Measurements from ENCODE around the gene OGDH.
A peak's percentile ranks its signal among the peaks of the same experiment; 100 is the strongest.
"Not testable (repeated sequence)": the region's sequence is repeated elsewhere in the genome, so short reads cannot be mapped to it uniquely, and the experiment has no call there.

The OGDH gene

DNA sequence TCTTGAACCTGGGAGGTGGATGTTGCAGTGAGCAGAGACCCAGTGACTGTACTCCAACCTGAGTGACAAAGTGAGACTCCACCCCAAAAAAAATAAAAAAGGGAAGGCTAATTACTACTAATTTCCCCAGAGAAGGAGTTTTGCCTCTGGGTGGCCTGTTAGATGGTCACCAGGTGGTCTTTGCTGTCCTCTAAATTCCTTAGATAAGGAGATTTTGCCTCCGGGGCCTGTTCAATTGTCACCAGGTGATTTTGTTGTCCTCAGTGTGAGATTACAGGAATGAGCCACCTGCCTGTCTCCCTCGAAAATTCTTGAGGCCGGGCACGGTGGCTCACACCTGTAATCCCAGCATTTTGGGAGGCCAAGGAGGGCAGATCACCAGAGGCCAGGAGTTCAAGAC lies 117.8 kb downstream of the OGDH start:
- H3K4me1 Mint-ChIP-seq = no peaks in the 10 kb centered on the region
- H3K27me3 Mint-ChIP-seq = no peaks in the 10 kb centered on the region
- H3K36me3 Mint-ChIP-seq (ENCODE audit: low read depth) = peaks cover 2% of the 10 kb centered on the region
- ATAC-seq = no peak
- peaks cover 12% of the 10 kb centered on the region for H3K9me3 Mint-ChIP-seq
- DNase-seq = no peak
- H3K27ac Mint-ChIP-seq = no peak overlapping the region
- no peak overlapping the region for H3K4me3 Mint-ChIP-seq

DNA sequence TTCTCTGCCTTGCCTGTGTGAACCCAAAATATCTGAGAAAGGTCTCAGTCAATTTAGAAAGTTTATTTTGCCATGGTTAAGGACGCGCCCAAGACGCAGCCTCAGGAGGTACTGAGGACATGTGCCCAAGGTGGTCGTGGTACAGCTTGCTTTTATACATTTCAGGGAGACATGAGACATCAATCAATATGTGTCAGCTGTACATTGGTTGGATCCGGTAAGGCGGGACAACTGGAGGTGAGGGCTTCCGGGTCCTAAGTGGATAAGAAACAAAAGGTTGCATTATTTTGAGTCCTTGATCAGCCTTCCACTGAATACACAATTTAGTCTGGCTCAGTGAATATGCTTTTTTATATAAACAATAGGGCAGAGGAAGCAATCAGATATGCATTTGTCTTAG lies 119.8 kb downstream of the OGDH start:
- H3K4me1 Mint-ChIP-seq; H3K9me3 Mint-ChIP-seq; H3K27me3 Mint-ChIP-seq; H3K4me3 Mint-ChIP-seq; H3K36me3 Mint-ChIP-seq (ENCODE audit: low read depth); DNase-seq; ATAC-seq; H3K27ac Mint-ChIP-seq: not testable (repeated sequence)

DNA sequence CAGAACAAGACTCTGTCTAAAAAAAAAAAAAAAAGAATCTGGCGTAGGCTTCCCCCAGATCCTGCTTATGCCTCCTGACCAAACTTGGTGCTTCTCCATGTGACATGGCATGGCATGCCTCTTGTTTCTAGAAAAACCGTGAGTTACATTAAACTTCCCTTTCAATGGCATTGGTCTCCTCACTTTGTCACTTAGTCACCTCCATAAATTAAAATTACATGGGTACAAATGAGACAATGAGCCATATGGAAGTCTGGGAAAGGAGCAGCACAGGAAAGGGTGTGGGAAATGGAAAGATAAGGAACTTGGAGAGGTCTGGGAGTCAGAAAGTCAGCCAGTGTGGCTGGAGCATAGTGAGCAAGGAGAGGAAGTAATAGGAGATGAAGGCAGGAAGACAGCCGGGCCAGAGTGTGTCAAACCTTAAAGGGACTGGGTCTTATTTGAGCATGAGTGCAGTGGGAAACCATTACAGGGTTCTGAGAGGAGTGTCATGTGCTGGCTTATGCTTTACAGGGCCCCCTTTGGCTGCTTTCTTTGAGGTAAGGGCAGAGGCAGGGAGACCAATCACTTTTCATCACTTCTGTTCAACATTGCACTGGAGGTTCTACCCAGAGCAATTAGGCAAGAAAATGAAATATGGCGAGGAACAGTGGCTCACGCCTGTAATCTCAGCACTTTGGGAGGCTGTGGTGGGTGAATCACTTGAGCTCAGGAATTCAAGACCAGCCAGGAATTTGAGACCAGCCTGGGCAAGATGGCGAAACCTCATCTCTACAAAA lies 120.9 kb downstream of the OGDH start:
- Mint-ChIP-seq H3K4me1 (peaks cover 3% of the 10 kb centered on the region), H3K27me3 (peaks cover 3% of the 10 kb centered on the region), H3K36me3 (ENCODE audit: low read depth) (no peaks in the 10 kb centered on the region), H3K9me3 (no peaks in the 10 kb centered on the region), H3K27ac (no peak overlapping the region), H3K4me3 (no peak overlapping the region)
- ATAC-seq = no peak
- DNase-seq = no peak

DNA sequence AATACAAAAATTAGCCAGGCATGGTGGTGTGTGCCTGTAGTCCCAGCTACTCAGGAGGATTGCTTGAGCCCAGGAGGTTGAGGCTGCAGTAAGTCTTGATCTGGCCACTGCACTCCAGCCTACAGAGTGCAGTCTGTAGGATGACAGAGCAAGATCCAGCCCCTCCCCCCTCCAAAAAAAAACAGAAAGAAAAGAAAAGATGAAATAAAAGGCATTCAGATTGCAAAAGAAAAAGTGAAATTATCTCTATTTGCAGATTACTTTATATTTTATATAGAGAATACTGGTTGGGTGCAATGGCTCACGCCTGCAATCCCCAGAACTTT lies 121.5 kb downstream of the OGDH start:
- no peak for ATAC-seq
- DNase-seq = no peak

DNA sequence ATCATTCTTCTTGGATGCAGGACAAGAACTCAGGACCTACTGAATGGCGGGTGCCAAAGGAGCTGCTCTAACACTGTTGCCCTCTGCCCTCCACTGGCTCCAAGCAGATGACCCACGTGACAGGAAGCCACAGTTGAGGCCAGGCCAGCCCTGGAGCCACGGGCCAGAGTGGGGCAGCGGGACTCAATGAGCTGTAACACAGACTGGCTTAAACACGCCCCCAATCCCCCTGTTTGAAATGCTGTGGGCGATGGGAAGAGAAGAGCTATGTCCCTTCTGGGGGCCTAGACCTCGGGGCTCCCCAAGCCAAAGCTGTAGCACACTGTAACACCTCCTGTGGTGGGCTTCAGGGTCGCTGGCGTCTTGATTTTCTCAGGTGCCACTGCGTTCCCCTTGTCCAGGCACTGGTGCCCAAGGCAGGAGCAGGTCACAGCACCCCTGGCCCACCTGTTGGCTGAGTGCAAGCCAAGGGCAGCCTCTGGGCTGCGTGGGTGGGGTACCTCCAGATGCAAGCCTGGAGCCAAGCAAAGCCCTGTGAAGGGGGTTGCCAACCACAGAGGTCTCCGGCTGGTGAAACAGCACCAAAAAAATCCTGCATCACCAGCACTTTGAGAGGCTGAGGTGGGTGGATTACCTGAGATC lies 123.6 kb downstream of the OGDH start:
- no peaks in the 10 kb centered on the region for H3K9me3 Mint-ChIP-seq
- ATAC-seq (peak; percentile 35), DNase-seq (no peak)
- peaks cover 3% of the 10 kb centered on the region for H3K27me3 Mint-ChIP-seq
- H3K27ac Mint-ChIP-seq = no peak overlapping the region
- no peaks in the 10 kb centered on the region for H3K36me3 Mint-ChIP-seq (ENCODE audit: low read depth)
- H3K4me1 Mint-ChIP-seq = peaks cover 18% of the 10 kb centered on the region
- H3K4me3 Mint-ChIP-seq = no peak overlapping the region

More for the DNA sequence above, 121.5 kb downstream of the OGDH start:
- peaks cover 3% of the 10 kb centered on the region for H3K27me3 Mint-ChIP-seq
- H3K27ac Mint-ChIP-seq = no peak overlapping the region
- H3K4me1 Mint-ChIP-seq = peaks cover 5% of the 10 kb centered on the region
- no peak overlapping the region for H3K4me3 Mint-ChIP-seq
- H3K9me3 Mint-ChIP-seq = no peaks in the 10 kb centered on the region
- H3K36me3 Mint-ChIP-seq (ENCODE audit: low read depth) = no peaks in the 10 kb centered on the region

DNA sequence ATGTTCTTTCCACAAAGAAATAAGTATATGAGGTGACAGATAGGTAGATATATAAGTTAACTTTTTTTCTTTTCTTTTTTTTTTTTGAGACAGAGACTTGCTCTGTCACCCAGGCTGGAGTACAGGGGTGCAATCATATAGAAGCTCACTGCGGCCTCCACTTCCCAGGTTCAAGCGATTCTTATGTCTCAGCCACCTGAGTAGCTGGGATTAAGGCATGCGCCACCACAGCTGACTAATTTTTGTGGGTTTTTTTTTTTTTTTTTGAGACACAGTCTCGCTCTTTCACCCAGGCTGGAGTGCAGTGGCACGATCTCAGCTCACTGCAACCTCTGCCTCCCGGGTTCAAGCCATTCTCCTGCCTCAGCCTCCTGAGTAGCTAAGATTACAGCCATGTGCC lies 126.5 kb downstream of the OGDH start:
- not testable (repeated sequence) for H3K4me3 Mint-ChIP-seq; H3K27me3 Mint-ChIP-seq; H3K27ac Mint-ChIP-seq; H3K36me3 Mint-ChIP-seq (ENCODE audit: low read depth); H3K9me3 Mint-ChIP-seq; ATAC-seq; DNase-seq
- H3K4me1 Mint-ChIP-seq = peaks cover 32% of the 10 kb centered on the region

DNA sequence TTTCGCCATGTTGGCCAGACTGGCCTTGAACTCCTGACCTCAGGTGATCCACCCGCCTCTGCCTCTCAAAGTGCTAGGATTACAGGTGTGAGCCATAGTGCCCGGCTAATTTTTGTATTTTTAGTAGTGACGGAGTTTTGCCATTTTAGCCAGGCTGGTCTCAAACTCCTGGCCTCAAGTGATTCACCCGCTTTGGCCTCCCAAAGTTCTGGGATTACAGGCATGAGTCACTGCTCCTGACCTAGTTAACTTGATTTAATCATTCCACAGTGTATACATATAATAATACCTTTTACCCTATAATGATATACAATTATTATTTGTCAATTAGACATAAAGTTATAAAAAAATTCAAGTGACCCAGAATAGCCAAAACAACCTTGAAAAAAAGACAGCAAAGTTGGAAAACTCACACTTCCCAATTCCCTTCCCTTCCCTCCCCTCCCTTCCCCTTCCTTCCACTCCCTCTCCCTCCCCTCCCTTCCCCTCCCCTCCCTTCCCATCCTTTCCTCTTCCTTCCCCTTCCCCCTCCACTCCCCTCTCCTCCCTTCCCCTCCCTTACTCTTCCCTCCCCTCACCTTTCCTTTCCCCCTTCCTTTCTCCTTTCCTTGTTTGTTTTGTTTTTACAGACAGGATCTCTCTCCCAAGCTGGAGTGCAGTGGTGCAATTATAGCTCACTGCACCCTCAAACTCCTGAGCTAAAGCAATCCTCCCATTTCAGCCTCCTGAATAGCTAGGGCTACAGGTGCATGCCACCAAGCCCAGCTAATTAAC lies 127.5 kb downstream of the OGDH start:
- Mint-ChIP-seq H3K4me1 (peaks cover 36% of the 10 kb centered on the region), H3K9me3 (no peaks in the 10 kb centered on the region), H3K36me3 (ENCODE audit: low read depth) (no peaks in the 10 kb centered on the region), H3K4me3 (no peak overlapping the region), H3K27ac (no peak overlapping the region), H3K27me3 (peaks cover 3% of the 10 kb centered on the region)
- ATAC-seq (no peak), DNase-seq (no peak)

DNA sequence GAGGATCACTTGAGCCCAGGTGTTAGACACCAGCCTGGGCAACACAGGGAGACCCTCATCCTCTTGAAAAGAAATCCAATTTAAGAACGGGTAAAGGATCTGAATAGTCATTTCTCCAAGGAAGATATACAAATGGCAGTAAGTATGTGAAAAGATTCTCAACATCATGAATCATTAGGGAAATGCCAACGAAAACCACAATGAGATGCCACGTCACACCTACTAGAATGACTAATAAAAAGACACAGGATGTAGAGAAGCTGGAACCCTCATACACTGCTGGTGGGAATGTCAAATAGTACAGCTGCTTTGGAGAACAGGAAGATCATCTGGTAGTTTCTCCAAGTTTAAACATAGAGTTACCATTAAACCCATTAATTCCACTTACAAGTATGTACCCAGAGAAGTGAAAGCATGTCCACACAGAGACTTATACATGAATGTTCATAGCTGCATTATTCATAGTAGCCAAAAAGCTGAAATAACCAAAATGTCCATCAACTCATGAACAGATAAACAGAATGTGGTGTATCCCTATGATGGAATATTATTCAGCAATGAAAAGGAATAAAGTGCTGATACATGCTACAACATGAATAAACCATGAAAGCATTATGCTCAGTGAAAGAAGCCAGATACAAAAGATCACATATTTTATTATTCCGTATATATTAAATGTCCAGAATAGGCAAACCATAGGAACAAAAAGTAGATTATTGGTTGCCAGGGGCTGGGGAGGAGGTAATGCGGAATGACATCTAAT lies 129.2 kb downstream of the OGDH start:
- ATAC-seq (peak; percentile 89), DNase-seq (peak; percentile 50)
- Mint-ChIP-seq H3K27me3 (no peaks in the 10 kb centered on the region), H3K4me3 (peak overlapping the region; percentile 1), H3K9me3 (no peaks in the 10 kb centered on the region), H3K4me1 (peaks cover 32% of the 10 kb centered on the region), H3K36me3 (ENCODE audit: low read depth) (no peaks in the 10 kb centered on the region), H3K27ac (peak overlapping the region; percentile 48)

DNA sequence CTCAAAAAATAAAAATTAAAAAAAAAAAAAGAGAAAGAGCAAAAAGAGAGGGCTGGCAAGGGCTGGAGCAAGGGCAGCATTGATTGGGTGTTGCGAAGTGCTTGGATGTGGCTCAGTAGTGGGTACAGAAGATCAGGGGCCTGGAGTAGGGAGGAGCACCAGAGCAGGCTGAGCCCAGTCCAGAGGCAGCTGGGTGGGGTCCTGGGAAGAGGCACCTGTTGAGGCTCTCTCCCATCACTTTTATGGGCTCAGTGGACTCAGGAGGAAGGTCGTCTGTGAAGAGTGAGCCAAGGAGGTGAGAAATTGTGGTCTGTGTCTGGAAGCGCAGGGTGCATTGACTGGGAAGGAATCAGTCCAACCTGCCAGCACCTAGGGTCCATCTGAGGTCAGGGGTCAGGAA lies 130.5 kb downstream of the OGDH start:
- H3K27me3 Mint-ChIP-seq = no peaks in the 10 kb centered on the region
- no peak overlapping the region for H3K4me3 Mint-ChIP-seq
- no peak for DNase-seq
- peaks cover 32% of the 10 kb centered on the region for H3K4me1 Mint-ChIP-seq
- no peak overlapping the region for H3K27ac Mint-ChIP-seq
- H3K9me3 Mint-ChIP-seq = no peaks in the 10 kb centered on the region
- H3K36me3 Mint-ChIP-seq (ENCODE audit: low read depth) = no peaks in the 10 kb centered on the region
- ATAC-seq = no peak

DNA sequence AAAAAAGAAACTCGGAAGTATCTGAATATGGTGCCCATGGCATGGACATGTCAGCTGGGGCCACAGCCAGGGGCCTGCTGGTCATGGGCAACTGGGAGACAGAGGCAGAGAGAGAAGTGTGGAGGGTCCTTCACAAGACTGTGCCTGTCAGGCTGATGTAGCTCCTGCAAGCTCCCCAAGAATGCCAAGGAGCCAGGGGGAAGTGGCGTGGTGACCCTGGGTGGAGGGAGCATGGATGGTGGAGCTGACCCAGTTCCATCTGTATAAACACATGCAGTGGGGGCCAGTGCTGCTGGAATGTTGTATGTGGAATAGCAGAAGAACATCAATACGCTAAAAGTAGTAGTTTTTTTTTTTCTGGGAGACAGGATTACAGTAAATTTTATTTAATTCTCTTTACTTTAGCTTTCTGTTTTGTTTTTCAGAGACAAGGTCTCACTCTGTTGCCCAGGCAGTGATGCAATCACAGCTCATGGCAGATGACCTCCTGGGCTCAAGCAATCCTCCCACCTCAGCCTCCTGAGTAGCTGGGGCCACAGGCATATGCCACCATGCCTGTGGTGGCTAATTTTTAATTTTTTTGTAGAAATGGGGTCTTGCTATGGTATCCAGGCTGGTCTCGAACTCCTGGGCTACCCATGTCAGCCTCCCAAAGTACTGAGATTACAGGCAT lies 131.8 kb downstream of the OGDH start:
- Mint-ChIP-seq H3K4me1 (peaks cover 31% of the 10 kb centered on the region), H3K27ac (no peak overlapping the region), H3K27me3 (no peaks in the 10 kb centered on the region), H3K9me3 (no peaks in the 10 kb centered on the region), H3K4me3 (no peak overlapping the region), H3K36me3 (ENCODE audit: low read depth) (no peaks in the 10 kb centered on the region)
- no peak for DNase-seq
- no peak for ATAC-seq

DNA sequence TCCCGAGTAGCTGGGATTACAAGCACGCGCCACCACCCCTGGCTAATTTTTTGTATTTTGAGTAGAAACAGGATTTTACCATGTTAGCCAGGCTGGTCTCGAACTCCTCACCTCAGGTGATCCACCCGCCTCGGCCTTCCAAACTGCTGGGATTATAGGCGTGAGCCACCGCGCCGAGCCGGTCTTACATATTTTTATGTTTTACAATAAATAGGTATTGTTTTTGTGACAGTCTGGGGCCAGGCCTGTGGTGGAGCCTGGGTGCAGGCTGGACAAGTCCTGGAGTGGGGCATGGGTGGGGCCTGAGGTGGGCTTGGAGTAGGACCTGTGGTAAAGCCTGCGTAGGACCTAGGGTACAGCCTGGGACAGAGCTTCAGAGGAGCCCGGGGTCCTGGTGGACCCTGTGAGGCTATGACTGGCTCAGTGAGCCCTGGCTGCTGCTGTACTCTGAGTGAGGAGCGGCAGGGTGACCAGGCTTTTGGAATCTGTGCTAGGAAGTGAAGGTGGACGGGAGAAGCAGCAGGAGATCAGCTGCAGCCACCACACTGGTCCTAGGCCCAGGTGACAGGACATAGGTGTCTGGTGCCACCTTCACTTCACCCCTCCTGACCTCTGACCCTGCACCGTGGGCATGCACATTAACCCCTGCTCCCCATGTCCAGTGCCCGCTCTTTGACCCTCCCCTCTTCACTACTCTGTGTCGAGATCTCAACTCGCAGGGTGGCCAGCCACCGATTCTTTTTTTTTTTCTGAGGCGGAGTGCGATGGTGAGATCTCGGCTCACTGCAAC lies 132.6 kb downstream of the OGDH start:
- DNase-seq (no peak), ATAC-seq (no peak)
- no peaks in the 10 kb centered on the region for H3K9me3 Mint-ChIP-seq
- peaks cover 28% of the 10 kb centered on the region for H3K4me1 Mint-ChIP-seq
- no peak overlapping the region for H3K27ac Mint-ChIP-seq
- no peaks in the 10 kb centered on the region for H3K36me3 Mint-ChIP-seq (ENCODE audit: low read depth)
- no peak overlapping the region for H3K4me3 Mint-ChIP-seq
- H3K27me3 Mint-ChIP-seq = no peaks in the 10 kb centered on the region

DNA sequence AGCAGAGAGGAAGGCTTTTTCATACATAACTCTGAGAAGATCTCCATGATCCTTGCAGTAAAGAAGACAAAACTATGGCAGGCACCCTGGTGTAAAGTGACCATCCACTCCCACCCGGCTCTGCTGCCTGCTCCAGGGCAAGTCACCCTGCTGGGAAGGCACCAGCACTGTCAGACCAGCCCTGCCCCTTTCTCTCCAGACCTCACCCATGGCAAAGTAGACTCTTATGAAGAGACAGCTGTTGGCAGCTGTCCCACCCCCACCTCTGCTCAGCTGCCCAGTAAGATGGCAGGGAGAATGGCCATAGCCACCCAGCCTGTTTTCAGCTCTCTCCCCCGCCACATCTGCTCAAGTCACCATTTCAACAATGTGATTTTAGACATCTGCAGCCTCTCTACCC lies 133.6 kb downstream of the OGDH start:
- peaks cover 18% of the 10 kb centered on the region for H3K4me1 Mint-ChIP-seq
- H3K27ac Mint-ChIP-seq = no peak overlapping the region
- ATAC-seq (no peak), DNase-seq (no peak)
- H3K9me3 Mint-ChIP-seq = no peaks in the 10 kb centered on the region
- H3K27me3 Mint-ChIP-seq = no peaks in the 10 kb centered on the region
- no peaks in the 10 kb centered on the region for H3K36me3 Mint-ChIP-seq (ENCODE audit: low read depth)
- no peak overlapping the region for H3K4me3 Mint-ChIP-seq

DNA sequence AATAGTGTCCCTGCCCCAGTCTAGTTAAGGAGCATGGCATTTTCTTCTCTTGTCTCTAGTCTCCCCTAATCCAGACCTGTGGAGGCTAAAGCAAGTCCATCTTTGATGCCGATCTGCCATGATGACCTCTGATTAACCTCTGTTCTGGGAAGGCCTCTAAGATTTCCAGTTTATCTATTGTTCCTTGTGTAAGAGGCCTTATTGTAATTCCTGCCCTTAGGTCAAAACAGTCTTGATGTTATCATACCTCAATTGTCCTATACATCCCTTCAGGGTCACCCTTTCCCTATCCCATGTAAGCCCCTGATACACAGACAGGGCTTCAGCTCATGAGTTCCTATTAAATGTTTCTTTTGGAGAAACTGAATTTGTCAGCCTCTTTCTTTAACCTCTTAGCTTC lies 137.3 kb downstream of the OGDH start:
- no peaks in the 10 kb centered on the region for H3K9me3 Mint-ChIP-seq
- H3K4me3 Mint-ChIP-seq = no peak overlapping the region
- no peak for DNase-seq
- no peaks in the 10 kb centered on the region for H3K36me3 Mint-ChIP-seq (ENCODE audit: low read depth)
- ATAC-seq = no peak
- no peaks in the 10 kb centered on the region for H3K27me3 Mint-ChIP-seq
- H3K27ac Mint-ChIP-seq = no peak overlapping the region
- peaks cover 6% of the 10 kb centered on the region for H3K4me1 Mint-ChIP-seq

All from activated naive CD8-positive, alpha-beta T cell treated with anti-CD3 and anti-CD28 coated beads, Interleukin-2, amount 50 U/mL, for 24 hours (primary cell).